Astrocyte of the spinal cord (primary cell): ENCODE data around the gene ST3GAL2.

Experiments used
- DNase-seq: peaks from one replicate; pipeline ENCODE4 v3.0.0; 2011; ENCODE audit warnings: low read depth, low spot score
- H3K4me3 ChIP-seq: 2 replicates; pipeline ENCODE4 v1.5.1; 2011; ENCODE audit warnings: low read depth, mild to moderate bottlenecking, low read length, moderate library complexity
- CTCF ChIP-seq: IDR thresholded peaks from 2 replicates; pipeline ENCODE4 v1.5.1; 2012; ENCODE audit warnings: low read depth, mild to moderate bottlenecking, low read length, inconsistent platforms
- in situ Hi-C: cut with HindIII; loops from 2 replicates; pipeline ENCODE4 v1.10.0; 2017; ENCODE audit warnings: low sequenced_read_pairs

Gene ST3GAL2, protein sequence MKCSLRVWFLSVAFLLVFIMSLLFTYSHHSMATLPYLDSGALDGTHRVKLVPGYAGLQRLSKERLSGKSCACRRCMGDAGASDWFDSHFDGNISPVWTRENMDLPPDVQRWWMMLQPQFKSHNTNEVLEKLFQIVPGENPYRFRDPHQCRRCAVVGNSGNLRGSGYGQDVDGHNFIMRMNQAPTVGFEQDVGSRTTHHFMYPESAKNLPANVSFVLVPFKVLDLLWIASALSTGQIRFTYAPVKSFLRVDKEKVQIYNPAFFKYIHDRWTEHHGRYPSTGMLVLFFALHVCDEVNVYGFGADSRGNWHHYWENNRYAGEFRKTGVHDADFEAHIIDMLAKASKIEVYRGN

DNA sequence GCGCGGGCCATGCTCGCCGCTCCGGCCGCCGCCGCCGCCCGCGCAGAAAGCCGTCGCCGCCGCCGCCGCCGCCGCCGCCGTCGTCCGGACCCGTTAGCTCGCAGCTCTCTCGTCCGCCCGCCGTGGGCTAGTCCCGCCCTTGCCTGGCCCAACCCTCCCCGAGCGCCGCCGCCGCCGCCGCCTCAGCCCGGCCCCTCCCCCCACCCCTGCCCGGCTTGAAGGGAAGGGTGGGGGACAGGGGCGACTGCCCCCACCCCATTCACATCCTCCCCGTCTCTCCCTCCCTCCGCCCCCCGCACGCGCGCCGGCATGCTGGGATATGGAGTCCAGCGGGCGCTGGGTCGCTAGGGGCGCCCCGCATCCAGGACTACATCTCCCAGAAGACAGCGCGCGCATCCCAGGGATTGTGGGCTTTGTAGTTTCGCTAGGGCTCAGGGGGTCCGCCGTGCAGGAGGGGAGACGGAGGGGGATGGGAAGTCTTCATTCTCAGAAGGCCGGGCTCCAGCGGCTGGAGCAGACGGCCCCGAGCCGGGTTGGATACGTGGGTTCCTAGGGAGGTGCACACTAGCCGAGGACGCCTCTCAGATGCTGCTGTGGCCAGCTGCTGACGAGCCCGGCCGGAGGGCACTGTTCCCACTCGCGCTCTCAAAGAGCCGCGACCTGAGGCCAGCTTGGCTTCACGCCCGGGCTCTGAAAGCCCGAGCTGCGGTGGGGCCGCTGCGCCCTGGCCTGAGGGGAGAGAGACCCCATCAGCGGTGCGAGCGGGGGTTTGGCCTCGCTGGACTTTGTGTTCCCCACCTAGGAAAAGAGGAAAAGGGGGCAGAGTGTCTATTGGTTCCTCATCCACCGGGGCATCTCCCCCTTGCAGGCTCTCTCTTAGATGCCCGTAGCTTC, at the start of gene ST3GAL2:
ST3GAL2 (minus strand) TSS at position 132 of the 894 bp plus-strand sequence. CDS start 40,570 bp downstream, outside the sequence.
- no peak for TF ChIP-seq CTCF
- in situ Hi-C loops, result no loop called here
- peak within 1 kb of the TSS; percentile 91 for H3K4me3 ChIP-seq
- DNase-seq, result peak; percentile 97

- DNase-seq, result no peak
- in situ Hi-C loops, result no loop called here
- no peak overlapping the region for H3K4me3 ChIP-seq
- TF ChIP-seq CTCF, result no peak
Measured at GRCh38 chr16:70484867-70485266, 46.0 kb upstream of the ST3GAL2 start.

- H3K4me3 ChIP-seq, result no peak overlapping the region
- in situ Hi-C loops, result no loop called here
- TF ChIP-seq CTCF, result no peak
- no peak for DNase-seq
Measured at GRCh38 chr16:70483426-70483825, 44.5 kb upstream of the ST3GAL2 start.

DNA sequence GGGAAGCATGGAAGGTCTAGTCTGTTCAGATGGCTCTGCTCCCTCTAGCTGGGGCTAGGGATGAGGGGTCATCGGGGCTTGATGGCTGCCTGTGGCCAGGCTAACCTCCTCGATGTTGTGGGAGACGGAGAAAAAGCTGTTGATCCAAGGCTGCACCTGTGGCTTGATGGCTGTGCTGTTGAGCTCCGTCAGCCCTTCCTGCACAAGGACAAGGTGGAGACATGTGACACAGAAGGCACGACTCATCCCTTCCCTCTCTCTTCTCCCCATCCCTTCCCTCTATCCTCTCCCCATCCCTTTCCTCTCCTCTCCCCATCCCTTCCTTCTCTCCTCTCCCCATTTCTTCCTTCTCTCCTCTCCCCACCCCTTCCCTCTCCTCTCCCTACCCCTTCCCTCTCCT, 43.7 kb upstream of the ST3GAL2 start:
- H3K4me3 ChIP-seq, result no peak overlapping the region
- in situ Hi-C loops, result no loop called here
- DNase-seq, result no peak
- no peak for TF ChIP-seq CTCF

DNA sequence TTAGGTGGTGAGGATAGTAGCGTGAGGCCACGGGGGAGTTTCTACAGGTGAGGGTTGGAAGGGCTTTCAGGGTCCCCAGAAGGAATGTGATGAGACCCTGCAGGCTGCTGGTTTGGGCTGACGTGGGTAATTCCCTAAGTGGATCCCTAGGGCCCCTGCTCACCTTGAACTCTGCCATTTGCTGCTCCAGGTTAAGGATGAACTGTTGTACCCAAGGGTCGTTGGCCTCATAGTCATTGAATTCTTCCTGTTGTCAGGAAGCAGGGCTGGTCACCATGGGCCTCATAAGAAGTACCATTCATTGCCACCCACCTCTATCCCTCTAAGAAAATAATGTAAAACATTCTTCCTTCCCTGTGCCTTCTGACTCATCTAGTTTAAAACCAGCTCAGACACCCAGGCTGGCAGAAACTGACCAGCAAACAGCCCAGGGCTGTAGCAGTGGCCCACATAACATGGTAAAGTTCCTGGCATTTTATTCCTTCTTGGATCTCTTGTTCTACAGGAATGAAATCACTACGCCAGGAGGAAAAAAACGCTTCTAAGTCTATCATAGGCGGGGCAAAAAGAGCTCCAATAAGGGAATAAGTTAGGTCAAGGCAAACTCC, 43.1 kb upstream of the ST3GAL2 start:
- no peak overlapping the region for H3K4me3 ChIP-seq
- in situ Hi-C loops, result no loop called here
- no peak for TF ChIP-seq CTCF
- DNase-seq, result peak; percentile 49
